ENCODE measurements around the gene CELF5.
"Not testable (repeated sequence)": the region's sequence is repeated elsewhere in the genome, so short reads cannot be mapped to it uniquely, and the experiment has no call there.

The CELF5 gene

DNA sequence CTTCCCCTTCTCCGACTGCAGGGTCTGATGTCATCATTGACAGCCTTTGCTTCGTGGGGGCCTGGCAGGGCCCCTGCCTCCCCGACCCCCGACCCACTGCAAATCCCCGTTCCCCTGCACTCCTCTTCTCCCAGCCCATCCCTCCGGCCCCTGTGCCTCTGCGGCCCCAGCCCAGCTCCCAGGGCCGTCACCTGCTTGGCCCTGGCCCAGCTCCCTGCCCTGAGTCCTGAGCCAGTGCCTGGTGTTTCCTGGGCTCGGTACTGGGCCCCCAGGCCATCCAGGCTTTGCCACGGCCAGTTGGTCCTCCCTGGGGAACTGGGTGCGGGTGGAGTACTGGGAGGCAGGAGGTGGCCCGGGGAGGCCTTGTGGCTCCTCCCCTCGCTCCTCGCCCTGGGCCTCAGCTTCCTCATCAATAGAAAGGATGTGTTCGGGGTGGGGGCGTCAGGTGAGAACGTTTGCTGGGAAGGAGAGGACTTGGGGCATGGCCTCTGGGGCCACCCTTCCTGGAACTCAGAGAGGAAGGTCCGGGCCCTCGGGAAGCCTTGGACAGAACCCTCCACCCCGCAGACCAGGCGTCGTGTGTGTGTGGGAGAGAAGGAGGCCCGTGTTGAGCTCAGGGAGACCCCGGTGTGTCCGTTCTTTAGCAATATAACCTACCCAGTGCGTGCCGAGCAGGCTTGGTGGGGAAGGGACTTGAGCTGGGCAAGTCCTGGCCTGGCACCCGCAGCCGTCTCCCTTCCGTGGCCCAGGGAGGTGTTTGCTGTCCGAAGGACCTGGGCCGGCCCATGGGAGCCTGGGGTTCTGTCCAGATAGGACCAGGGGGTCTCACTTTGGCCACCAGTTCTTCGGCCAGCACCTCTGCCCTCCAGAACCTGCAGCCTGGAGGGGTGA, 15.9 kb upstream of the CELF5 start:
- DNase-seq: no peak

DNA sequence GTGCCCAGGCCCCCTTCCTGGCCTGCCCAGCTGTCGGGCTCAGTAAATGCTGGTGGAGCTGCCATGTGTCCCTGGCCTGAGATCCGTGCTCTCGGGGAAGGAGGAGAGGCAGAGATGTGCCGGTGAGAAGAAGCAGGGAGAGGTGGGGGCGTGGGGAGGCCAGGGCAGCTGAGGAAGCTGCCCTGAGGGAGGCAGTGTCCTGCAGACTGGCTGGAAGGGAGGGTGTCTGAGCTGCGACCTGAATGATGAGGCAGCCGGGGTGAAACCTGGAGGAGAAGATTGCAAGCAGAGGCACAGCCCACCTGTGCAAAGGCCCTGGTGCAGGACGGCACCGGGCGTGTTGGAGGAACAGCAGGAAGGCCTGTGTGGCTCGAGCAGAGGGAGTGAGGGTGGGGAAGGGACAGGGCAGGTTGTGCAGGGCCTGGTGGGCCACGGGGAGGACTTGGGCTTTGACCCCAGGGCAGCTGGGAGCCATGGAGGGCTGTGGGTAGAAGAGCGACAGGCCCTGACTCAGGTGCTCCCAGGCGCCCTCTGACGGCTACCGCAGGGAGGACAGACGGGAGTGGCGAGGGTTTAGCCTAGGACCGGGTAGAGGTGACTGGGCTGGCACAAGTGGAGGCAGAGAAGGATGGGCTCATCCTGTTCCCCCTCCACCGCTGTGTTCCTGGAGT, 14.0 kb upstream of the CELF5 start:
- DNase-seq: no peak

GRCh38 chr19:3211191-3211590, 13.3 kb upstream of the CELF5 start:
- DNase-seq: no peak

DNA sequence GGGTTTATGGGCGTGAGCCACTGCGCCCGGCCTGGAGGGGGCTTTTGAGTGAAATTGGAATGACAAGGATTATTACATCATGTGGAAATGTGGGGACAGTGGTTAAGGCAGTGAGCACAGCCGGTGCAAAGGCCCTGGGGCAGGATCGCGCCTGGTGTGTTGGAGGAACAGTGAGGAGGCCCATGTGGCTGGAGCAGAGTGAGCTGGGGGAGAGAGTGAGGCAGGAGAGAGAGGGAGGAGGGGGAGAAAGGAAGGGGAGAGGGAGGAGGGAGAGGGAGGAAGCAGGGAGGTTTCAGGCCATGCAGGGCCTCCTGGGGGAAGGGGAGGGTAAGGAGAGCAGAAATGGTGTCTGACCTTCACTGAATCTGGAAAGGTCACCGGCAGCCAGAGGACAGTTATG, 11.3 kb upstream of the CELF5 start:
- no peak for DNase-seq

DNA sequence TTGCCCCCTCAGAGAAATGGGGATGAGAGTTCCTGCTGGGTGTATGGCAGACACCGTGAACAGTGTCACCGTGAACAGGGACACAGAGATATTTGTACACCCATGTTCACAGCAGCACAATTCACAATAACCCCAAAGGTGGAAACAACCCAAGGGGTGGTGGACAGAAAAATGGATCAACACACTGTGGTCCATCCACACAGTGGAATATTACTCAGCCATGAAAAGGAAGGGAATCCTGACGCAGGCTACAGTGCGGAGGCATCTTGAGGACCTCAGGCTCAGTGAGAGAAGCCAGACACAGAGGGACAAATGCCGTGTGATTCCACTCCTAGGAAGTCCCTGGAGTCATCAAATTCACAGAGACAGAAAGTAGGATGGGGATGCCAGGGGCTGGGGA, 7.6 kb upstream of the CELF5 start:
- no peak for DNase-seq

DNA sequence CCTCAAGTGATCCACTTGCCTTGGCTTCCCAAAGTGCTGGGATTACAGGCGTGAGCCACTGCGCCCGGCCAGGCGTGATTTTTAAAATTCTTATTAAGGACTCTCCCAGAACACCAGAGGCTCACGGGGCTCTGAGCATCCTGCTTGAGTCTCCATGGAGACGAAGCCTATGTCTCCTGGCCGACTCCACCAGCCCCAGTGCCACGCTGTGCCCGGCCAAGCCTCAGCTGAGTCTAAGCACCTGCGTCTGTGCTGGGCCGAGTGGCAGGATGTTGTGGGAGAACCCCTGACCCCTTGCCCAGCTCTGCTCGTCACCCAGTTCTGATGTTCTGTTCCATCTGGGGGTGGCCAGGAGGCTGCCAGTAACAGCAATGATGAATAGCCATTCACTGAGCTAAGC, 3.9 kb upstream of the CELF5 start:
- DNase-seq: no peak

DNA sequence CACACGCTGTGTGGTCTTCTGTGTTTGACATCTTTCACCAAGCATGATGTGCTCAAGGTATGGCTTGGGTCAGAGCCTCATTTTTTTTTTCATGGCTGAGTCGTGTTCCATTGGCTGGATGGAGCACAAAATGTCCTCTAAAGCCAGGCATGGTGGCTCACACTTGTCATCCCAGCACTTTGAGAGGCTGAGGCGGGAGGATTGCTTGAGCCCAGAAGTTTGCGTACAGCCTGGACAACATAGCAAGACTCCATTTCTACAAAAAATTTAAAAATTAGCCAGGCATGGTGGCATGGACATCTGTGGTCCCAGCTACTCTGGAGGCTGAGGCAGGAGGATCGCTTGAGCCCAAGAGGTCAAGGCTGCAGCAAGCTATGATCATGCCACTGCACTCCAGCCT, 2.9 kb upstream of the CELF5 start:
- DNase-seq: not testable (repeated sequence)

DNA sequence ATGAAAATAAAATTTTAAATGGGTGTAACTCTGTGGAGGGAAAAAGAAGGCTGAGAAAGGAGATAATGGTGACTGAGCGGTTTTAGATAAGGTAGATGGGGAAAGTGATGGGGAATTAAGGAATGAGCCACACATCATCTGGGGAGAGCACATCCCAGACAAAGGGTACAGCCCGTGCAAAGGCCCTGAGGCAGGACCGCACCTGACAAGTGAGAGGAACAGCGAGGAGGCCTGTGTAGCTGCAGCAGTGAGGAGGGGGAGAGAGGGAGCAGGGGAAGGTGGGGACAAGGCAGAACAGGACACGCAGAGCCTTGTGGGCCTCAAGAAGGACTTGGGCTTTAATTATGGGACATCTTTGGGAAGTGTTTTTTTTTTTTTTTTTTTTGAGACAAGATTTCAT, 1.8 kb upstream of the CELF5 start:
- DNase-seq: no peak

GRCh38 chr19:3225169-3225485, 666 bp downstream of the CELF5 start:
- DNase-seq: no peak

GRCh38 chr19:3225677-3226093, 1.2 kb downstream of the CELF5 start:
- DNase-seq: no peak

GRCh38 chr19:3227054-3227626, 2.7 kb downstream of the CELF5 start:
- DNase-seq: no peak

DNA sequence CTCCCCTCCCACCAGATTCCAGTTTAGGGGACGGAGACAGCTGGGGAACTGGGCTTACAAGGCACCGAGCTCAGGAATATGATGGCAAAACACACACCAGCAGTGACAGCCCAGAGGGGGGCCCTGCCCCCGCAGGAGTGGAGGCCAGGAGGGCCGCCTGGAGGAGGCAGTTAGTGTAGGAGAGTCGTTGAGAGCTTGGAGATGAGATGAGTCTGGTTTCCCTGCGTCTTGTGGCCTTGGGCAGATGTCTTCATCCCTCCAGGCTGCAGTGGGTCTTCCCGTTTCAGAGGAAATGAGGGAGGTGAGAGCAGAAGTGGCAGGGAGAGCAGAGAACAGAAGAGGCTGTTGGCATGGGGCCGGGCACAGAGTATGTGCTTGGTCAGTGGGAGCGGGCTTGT, 4.9 kb downstream of the CELF5 start:
- DNase-seq: no peak

DNA sequence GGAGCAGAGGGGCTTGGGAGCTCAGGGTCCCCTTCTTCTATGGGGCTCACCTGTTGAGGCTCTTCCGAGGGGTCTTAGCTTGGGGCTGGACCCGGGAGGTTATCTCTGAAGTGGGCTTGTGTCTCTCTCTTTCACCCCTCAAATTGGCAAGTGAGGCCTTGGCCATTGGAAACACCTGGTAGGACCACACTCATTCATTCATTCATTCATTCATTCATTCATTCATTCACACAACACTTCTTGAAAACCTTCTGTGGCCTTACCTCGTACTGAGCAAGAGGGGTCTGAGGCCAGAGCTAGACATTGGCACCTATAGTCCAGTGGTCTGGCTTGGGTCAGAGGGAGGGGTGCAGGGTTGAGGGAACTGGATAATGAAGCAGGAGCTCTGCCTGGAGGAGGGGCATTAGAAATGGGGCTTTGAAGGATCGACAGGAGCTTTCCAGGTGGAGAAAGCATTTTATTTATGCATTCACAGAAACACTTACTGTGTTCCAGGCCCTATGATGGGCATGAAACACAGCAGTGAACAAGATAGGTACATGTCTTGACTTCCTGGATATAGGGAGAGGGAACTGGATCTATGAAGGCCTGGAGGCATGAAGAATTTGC, 5.5 kb downstream of the CELF5 start:
- DNase-seq: no peak

DNA sequence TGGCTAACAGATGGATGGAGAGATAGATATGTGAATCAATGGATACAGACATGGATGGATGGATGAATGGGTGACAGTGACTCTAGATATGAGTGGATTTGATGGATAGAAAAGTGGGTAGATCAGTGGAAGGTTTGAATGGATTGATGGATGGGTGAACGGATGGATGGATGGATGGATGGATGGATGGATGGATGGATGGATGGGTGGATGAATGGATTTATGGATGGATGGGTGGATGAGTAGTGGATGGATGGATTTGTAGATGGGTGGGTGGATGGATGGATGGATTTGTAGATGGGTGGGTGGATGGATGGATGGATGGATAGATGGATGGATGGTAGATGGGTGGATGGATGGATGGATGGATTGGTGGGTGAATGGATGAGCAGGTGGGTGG, 6.8 kb downstream of the CELF5 start:
- no peak for DNase-seq

- no peak for DNase-seq
Measured at GRCh38 chr19:3233116-3233515, 8.7 kb downstream of the CELF5 start.

- no peak for DNase-seq
Measured at GRCh38 chr19:3233831-3234230, 9.4 kb downstream of the CELF5 start.

DNA sequence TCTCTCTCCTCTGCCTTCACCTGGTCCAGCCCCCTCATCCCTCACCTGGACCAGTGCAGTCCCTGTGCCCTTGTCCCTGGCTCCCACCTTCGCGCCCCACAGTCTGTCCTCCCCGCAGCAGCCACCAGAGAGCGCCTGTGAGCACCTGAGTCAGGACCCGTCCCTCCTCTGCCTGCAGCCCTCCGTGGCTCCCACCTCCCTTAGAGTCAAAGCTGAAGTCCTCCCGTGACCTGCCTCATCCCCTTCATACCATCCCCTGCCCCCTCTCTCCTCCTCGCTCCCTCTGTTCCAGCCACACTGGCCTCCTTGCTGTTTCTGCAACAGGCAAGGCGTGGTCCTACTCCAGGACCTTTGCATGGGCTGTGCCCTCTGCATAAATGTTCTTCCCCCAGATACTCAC, 10.3 kb downstream of the CELF5 start:
- no peak for DNase-seq

- DNase-seq: not testable (repeated sequence)
Measured at GRCh38 chr19:3235604-3236003, 11.1 kb downstream of the CELF5 start.

GRCh38 chr19:3236272-3236671, 11.8 kb downstream of the CELF5 start:
- no peak for DNase-seq

GRCh38 chr19:3238066-3238561, 13.7 kb downstream of the CELF5 start:
- no peak for DNase-seq

DNA sequence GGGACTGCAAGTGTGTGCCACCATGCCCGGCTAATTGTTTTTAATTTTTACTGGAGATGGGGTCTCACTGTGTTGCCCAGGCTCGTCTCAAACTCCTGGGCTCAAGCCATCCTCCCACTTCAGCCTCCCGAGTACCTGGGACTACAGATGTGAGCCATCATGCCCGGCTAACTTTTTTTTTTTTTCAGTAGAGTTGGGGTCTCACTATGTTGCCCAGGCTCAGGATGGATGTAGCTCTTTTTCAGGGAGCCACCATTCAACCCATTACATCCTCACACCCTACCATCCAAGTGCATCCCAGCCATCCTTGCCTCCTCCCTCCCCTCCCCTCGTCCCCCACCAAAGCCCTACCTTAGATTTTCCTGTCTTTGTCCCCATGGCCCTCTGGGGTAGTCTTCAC, 14.9 kb downstream of the CELF5 start:
- DNase-seq: no peak

DNA sequence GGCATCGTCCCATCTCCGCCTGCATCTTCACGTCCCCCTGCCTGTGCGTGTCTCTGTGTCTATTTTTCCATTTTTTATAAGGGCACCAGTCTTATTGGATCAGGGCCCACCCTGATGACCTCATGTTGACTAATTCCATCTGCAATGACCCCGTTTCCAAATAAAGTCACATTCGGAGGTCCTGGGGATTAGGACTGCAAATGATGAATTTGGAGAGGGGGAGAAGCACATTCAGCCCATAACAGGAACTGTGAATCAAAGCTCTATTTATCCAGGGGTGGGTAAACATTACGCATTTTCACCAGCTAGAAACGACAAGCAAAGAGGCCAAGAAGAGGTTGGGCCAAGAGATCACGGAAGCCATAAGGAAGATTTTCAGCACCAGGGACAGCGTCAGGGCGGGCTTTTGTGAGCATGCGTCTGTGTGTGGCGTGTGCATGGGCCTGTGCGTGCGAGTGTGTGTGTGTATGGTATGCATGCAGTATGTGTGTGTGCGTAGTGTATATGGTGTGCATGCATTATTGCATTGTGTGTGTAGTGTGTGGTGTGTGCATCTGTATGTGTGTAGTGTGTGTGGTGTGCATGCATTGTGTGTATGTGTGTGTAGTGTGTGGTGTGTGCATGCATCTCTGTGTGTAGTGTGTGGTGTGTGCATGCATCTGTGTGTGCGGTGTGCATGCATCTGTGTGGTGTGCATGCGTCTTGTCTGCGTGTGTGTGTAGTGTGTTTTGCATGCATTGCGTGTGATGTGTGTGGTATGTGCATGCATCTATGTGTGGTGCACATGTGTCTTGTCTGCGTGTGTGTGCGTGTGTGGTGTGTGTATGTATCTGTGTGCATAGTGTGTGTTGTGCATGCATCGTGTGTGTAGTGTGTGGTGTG, 19.6 kb downstream of the CELF5 start:
- DNase-seq: no peak

- no peak for DNase-seq
Measured at GRCh38 chr19:3245050-3245449, 20.6 kb downstream of the CELF5 start.
